Ovary (tissue), 3 donors: ENCODE results near the gene FOXK2.

Experiments used
- EP300 ChIP-seq: sonication (generic); formaldehyde crosslinking; IDR thresholded peaks from one replicate; pipeline ENCODE4 v1.6.1; 2017; ENCODE audit warnings: antibody characterized with exemption
- TF ChIP-seq, protein P1 (sequence below), 3 donors: fragments of 450-650 bp in 2 of 3; fragments of 200-600 bp in 1 of 3; IDR thresholded peaks; one replicate each; pipeline versions ENCODE4 v1.5.1 to v1.8.0; 2016 to 2022; ENCODE audit warnings: antibody characterized with exemption in 3 of 3, mild to moderate bottlenecking in 1 of 3
- donor health status: DM: no; HTN: no; CAD: no.

DNA sequence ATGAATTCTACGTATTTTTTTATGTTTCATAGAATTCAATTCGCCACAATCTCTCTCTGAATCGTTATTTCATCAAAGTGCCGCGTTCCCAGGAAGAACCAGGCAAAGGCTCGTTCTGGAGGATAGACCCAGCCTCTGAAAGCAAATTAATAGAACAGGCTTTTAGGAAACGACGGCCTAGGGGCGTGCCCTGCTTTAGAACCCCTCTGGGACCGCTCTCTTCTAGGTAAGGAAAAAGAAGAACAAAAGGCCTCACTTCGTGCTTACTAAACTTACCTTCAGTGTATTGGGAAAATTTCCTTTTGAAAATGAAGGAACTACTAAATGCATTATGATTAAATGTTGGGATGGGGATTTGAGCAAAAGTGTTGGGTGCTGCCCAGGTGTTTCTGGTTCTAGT lies 63.2 kb downstream of the FOXK2 start:
- TF ChIP-seq, protein P1, sequence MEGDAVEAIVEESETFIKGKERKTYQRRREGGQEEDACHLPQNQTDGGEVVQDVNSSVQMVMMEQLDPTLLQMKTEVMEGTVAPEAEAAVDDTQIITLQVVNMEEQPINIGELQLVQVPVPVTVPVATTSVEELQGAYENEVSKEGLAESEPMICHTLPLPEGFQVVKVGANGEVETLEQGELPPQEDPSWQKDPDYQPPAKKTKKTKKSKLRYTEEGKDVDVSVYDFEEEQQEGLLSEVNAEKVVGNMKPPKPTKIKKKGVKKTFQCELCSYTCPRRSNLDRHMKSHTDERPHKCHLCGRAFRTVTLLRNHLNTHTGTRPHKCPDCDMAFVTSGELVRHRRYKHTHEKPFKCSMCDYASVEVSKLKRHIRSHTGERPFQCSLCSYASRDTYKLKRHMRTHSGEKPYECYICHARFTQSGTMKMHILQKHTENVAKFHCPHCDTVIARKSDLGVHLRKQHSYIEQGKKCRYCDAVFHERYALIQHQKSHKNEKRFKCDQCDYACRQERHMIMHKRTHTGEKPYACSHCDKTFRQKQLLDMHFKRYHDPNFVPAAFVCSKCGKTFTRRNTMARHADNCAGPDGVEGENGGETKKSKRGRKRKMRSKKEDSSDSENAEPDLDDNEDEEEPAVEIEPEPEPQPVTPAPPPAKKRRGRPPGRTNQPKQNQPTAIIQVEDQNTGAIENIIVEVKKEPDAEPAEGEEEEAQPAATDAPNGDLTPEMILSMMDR (IDR thresholded peaks at IDR 0.05): no peak
- no peak for TF ChIP-seq EP300
